Skeletal muscle tissue (tissue), 4 donors: ENCODE data around the gene PAAF1. TPM values are rescaled to one million over a fixed set of nuclear protein-coding genes. Genes with fewer than 3 reads are reported as not detected.
"Not testable (repeated sequence)": the region's sequence is repeated elsewhere in the genome, so short reads cannot be mapped to it uniquely, and the experiment has no call there.

ENCODE experiments used
- H3K27ac ChIP-seq: one replicate; pipeline ENCODE4 v1.7.0; 2013; ENCODE audit warnings: mild to moderate bottlenecking, low read depth, low read length, inconsistent platforms
- H3K27me3 ChIP-seq, 3 donors: one replicate each; pipeline ENCODE4 v1.7.0; 2013; ENCODE audit warnings: low read length in 3 of 3; ENCODE audit not compliant: control insufficient read depth in 3 of 3, insufficient read depth in 3 of 3
- H3K36me3 ChIP-seq, 3 donors: one replicate each; pipeline ENCODE4 v1.7.0; 2013; ENCODE audit warnings: low read length in 3 of 3; ENCODE audit not compliant: control insufficient read depth in 3 of 3, insufficient read depth in 3 of 3
- H3K4me1 ChIP-seq, 3 donors: one replicate each; pipeline ENCODE4 v1.7.0; 2013; ENCODE audit warnings: low read length in 3 of 3, mild to moderate bottlenecking in 3 of 3; ENCODE audit not compliant: control insufficient read depth in 3 of 3, insufficient read depth in 3 of 3
- H3K4me3 ChIP-seq, 3 donors: one replicate each; pipeline ENCODE4 v1.7.0; 2013; ENCODE audit warnings: low read length in 3 of 3
- H3K9ac ChIP-seq, 3 donors: one replicate each; pipeline ENCODE4 v1.7.0; 2013; ENCODE audit warnings: low read length in 3 of 3, mild to moderate bottlenecking in 3 of 3, moderate library complexity in 2 of 3, low read depth in 1 of 3
- H3K9me3 ChIP-seq, 3 donors: one replicate each; pipeline ENCODE4 v1.7.0; 2013; ENCODE audit warnings: low read length in 3 of 3; ENCODE audit not compliant: control insufficient read depth in 3 of 3
- total RNA-seq: library from RNA; depleted of rRNA; stranded (reverse); fragments of >200 nt; gene quantifications from one replicate; pipeline ENCODE4 v1.2.3, GENCODE V29; 2014
- donor health status: Osteomylitis.

PAAF1 gene
- total RNA-seq, 1 donor from 2014 or later = 17.2 TPM

DNA sequence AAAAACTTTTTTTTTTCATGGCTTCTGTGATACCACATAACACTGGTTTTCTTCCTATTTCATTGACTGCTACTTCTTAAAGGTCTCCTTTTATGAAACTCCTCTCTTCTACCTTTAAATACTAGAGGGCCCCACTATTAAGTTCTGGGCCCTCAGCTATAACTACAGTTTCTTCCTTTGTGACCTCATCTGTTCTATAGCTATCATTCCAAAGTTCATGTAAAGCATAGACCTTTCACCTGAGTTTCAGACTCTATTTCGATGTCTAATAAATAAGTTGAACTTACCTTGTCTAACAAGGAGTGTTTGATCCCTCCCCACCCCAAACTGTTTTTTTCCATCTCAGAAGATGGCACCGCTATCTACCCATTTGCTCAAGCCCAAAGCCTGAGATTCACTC, 35.2 kb downstream of the PAAF1 start:
- Histone ChIP-seq H3K36me3 (peaks cover 34 to 52% (median 42%) of the 10 kb centered on the region in 3 donors), H3K4me3 (no peak overlapping the region), H3K27ac (no peak overlapping the region), H3K9me3 (no peaks in the 10 kb centered on the region), H3K9ac (no peak overlapping the region), H3K27me3 (no peaks in the 10 kb centered on the region), H3K4me1 (no peaks in the 10 kb centered on the region)

DNA sequence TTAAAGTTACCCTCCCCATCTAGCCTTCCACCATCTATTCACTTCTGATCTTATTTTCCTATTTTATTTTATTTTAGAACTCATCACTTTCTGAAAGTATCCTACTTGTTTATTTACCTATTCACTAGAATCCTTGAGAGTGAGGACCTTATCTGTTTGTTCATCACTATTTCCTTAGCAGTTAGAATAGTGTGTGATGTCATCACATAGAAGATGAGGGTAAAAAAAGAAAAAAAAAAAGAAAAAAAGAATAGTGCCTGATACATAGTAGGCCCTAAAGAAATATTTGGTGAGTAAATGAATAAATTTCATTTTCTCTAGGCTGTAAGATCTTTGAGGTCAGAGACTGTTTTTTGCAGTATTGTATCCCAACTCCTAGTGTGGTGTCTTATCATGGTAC, 36.7 kb downstream of the PAAF1 start:
- Histone ChIP-seq H3K9me3 (no peaks in the 10 kb centered on the region), H3K4me1 (no peaks in the 10 kb centered on the region), H3K36me3 (peaks cover 35 to 55% (median 48%) of the 10 kb centered on the region in 3 donors), H3K27me3 (no peaks in the 10 kb centered on the region), H3K9ac (no peak overlapping the region), H3K27ac (no peak overlapping the region), H3K4me3 (no peak overlapping the region)

DNA sequence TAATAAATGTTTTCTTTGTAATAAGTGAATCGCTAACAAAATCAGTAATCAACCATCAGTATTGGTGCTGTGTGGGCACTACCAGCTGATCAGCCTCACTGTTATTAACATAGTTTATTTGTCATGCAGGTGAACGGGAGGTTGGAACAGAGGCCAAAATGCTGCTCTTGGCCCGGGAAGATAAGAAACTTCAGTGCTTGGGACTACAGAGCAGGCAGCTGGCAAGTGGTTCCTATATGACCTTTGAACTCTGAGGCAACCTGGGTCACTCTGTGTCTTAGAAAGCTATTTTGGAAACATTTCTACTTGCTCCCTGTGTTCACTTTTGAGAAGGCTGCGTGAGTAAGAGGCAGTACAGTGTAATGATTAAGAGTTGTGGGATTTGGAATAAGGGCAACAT, 37.5 kb downstream of the PAAF1 start:
- no peak overlapping the region for H3K9ac ChIP-seq
- no peaks in the 10 kb centered on the region for H3K27me3 ChIP-seq
- no peak overlapping the region for H3K4me3 ChIP-seq
- no peaks in the 10 kb centered on the region for H3K4me1 ChIP-seq
- no peaks in the 10 kb centered on the region for H3K9me3 ChIP-seq
- H3K36me3 ChIP-seq = peaks cover 38 to 58% (median 53%) of the 10 kb centered on the region in 3 donors
- H3K27ac ChIP-seq = no peak overlapping the region

DNA sequence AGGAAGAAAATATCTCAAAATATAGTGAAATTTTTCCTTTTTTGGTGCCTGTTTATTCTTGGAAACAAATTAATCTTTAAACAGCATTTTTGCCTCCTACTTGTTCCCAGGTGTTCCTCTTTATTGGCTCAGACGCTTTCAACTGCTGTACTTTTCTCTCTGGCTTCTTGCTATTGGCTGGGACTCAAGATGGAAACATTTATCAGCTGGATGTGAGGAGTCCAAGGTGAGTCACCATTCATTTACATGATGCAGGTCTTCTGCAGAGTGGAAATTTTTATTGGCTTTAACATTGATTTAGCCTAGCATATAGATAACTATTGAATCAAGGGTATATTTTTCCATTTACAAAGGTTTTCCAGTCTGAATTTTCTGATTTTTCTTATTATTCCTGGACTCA, 39.6 kb downstream of the PAAF1 start:
- Histone ChIP-seq H3K9me3 (no peaks in the 10 kb centered on the region), H3K36me3 (peaks cover 40 to 55% (median 49%) of the 10 kb centered on the region in 3 donors), H3K27ac (no peak overlapping the region), H3K27me3 (no peaks in the 10 kb centered on the region), H3K9ac (no peak overlapping the region), H3K4me1 (no peaks in the 10 kb centered on the region), H3K4me3 (no peak overlapping the region)

DNA sequence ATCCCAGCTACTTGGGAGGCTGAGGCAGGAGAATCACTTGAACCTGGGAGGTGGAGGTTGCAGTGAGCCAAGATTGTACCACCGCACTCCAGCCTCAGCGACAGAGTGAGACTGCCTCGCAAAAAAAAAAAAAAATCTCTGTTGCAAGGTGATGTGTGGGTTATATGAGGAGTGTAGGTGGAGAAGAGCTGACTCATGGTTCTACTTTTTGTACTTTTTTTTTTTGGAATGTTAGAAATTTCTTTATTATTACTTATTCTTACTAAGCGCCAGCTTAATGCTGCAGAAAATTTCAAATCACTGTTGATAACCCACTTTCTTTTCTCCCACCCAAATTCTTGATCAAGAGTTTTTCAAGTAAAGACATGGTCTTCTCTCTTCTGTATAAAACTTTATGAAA, 44.4 kb downstream of the PAAF1 start:
- Histone ChIP-seq H3K36me3 (peaks cover 25 to 41% (median 40%) of the 10 kb centered on the region in 3 donors), H3K4me3 (no peak overlapping the region), H3K4me1 (no peaks in the 10 kb centered on the region), H3K9me3 (no peaks in the 10 kb centered on the region), H3K27ac (no peak overlapping the region), H3K27me3 (no peaks in the 10 kb centered on the region), H3K9ac (no peak overlapping the region)

DNA sequence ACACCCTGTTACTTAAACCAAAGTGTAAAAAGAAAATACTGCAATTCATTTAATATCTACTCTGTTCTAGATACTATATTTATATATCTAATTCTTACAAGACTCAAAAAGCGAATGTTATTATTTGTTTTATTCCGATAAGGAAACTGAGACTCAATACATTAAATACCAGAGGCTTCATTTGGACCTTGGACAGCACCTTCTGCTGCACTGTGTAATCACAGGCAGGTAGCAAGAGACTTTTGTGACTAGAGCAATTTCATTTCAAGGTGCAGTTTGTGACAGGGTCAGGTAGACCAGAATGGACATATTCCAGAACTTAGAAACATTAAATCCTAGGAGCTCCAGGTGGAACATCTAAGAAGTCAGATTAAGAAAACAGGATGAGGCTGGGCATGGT, 52.6 kb downstream of the PAAF1 start:
- Histone ChIP-seq H3K9me3 (no peaks in the 10 kb centered on the region), H3K4me1 (no peaks in the 10 kb centered on the region), H3K4me3 (no peak overlapping the region), H3K36me3 (peaks cover 22 to 44% (median 36%) of the 10 kb centered on the region in 3 donors), H3K9ac (no peak overlapping the region), H3K27ac (no peak overlapping the region), H3K27me3 (no peaks in the 10 kb centered on the region)

DNA sequence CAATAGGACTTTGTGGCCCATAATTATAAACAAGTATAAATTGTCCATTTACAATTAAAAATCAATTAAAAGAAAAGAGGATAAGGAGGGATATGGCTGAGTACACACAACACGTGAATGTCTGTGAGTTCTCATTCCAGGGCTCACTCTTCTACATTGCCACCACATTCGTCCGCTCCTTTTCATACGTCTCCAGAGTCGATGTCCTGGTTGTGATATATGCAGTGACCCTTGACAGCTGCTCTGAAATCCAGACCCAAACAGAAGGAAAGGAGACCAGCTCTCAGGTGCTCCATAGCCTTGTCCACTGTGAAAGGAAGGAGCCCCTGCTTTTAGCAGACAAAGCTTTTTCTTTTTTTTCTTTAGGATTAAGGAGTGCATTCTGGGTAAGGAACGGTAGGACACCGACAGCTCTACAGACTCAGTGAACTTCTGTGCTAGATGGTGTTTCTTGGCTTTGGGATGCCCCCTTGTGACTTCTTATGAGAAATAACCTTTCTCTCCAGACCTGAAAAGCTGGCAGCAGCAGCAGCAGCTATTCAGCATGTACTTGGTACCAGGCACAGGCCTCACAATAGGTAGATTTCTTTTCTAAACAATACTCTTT, 54.3 kb downstream of the PAAF1 start:
- Histone ChIP-seq H3K4me3 (no peak overlapping the region), H3K9me3 (no peaks in the 10 kb centered on the region), H3K27me3 (no peaks in the 10 kb centered on the region), H3K27ac (no peak overlapping the region), H3K36me3 (peaks cover 19 to 36% (median 29%) of the 10 kb centered on the region in 3 donors), H3K9ac (no peak overlapping the region), H3K4me1 (no peaks in the 10 kb centered on the region)

DNA sequence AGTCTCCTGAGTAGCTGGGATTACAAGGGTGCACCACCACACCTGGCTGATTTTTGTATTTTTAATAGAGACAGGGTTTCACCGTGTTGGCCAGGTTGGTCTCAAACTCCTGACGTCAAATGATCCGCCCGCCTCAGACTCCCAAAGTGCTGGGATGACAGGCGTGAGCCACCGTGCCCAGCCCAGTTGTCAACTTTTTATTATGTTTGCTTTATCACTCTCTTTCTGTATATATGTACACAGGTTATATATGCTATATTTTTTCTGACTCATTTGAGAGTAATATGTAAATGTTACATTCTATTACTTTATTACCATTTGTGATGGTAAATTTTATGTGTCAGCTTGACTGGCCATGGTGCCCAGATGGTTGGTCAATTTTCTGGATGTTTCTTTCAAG, 55.2 kb downstream of the PAAF1 start:
- no peak overlapping the region for H3K4me3 ChIP-seq
- peaks cover 16 to 31% (median 25%) of the 10 kb centered on the region in 3 donors for H3K36me3 ChIP-seq
- no peak overlapping the region for H3K9ac ChIP-seq
- no peaks in the 10 kb centered on the region for H3K4me1 ChIP-seq
- no peaks in the 10 kb centered on the region for H3K9me3 ChIP-seq
- no peaks in the 10 kb centered on the region for H3K27me3 ChIP-seq
- H3K27ac ChIP-seq = no peak overlapping the region

DNA sequence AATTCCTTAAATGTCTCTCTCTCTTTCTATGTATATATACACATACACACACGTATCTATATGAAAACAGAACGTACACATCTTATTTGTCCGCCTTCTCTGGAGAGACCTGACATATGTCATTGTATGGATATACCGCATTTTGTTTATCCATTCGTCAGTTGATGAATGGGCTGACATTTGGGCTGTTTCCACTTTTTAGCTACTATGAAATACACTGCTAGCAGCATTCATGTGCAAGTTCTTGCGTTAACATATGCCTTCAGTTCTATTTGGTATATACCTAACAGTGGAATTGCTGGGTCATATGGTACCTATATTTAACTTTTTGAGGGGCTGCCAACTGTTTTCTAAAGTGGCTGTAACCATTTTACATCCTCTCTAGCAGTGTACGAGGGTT, 56.0 kb downstream of the PAAF1 start:
- Histone ChIP-seq H3K4me1 (no peaks in the 10 kb centered on the region), H3K4me3 (no peak overlapping the region), H3K27ac (no peak overlapping the region), H3K9ac (no peak overlapping the region), H3K36me3 (peaks cover 8 to 23% (median 17%) of the 10 kb centered on the region in 3 donors), H3K27me3 (no peaks in the 10 kb centered on the region), H3K9me3 (no peaks in the 10 kb centered on the region)

DNA sequence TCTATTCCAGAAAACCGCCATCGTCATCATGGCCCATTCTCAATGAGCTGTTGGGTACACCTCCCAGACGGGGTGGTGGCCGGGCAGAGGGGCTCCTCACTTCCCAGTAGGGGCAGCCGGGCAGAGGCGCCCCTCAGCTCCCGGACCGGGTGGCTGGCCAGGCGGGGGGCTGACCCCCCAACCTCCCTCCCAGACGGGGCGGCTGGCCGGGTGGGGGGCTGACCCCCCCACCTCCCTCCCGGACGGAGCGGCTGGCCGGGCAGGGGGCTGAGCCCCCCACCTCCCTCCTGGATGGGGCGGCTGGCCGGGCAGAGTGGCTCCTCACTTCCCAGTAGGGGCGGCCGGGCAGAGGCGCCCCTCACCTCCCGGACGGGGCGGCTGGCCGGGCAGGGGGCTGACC, 59.2 kb downstream of the PAAF1 start:
- H3K27ac ChIP-seq, H3K27me3 ChIP-seq, H3K4me1 ChIP-seq, H3K9me3 ChIP-seq, H3K9ac ChIP-seq, H3K4me3 ChIP-seq: not testable (repeated sequence)
- peaks cover 3 to 12% (median 6%) of the 10 kb centered on the region in 3 donors for H3K36me3 ChIP-seq
